HG03571 (cell line): ENCODE measurements around the gene CD34.
A peak's percentile ranks its signal among the peaks of the same experiment; 100 is the strongest.

Experiments used
- ATAC-seq: cut with Tn5 transposase; IDR thresholded peaks from one replicate; pipeline ENCODE4 v1.9.1; 2021; ENCODE audit not compliant: unreplicated experiment

CD34 gene

GRCh38 chr1:207901041-207901653 is 9.8 kb downstream of the CD34 start:
- no peak for ATAC-seq

DNA sequence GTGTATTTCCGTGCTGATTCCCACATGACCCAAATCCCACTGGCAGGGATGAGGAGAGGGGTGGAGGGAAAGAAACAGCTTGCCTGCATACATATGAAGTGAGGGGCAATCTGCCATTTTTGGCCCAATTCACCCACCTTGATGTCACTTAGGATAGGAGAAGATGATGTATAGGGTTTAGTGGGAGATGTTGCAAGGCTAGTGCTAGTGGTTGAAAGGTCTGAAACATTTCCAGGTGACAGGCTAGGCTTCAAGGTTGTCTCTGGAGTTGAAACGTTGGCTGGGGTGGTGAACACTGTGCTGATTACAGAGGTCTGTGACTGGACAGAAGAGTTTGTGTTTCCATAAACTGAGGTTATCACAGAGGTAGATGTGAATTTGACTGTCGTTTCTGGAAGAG is 12.1 kb downstream of the CD34 start:
- ATAC-seq = no peak

DNA sequence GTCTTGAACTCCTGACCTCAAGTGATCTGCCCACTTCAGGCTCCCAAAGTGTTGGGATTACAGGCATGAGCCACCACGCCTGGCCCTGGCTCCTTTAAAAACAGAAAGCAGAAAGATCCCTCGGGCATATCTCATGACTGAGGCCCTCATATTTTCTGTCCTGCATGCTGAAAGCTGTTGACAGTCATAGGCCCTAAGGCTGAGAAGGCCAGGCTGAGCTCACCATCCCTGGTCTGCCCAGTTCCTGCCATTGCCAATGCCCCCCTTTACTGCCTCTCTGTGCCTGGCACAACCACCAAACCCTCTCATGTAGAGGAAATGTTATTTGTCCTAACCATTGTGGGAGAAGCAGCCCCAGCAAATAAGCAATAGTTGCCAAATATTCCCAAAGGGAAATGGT is 12.7 kb downstream of the CD34 start:
- ATAC-seq = no peak

- no peak for ATAC-seq
Measured at GRCh38 chr1:207897188-207897587, 13.7 kb downstream of the CD34 start.

DNA sequence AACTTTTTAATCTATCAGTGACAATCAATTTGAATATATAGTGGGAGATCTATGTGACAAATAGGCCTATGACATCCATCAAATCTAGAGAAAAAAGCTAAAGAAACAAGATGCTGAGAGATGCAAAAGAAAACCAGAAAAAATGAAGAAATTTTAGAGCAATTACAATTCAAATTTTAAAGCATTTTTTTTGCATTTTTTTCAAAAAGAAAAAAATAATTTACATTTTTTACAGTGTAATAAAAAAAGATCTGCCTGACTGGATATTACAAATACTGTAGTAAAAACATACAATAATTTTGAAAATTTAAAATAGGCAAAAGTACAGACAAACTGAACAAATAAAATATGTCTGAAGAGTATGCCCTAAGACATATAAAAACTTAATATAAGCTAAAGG is 14.4 kb downstream of the CD34 start:
- ATAC-seq = no peak

DNA sequence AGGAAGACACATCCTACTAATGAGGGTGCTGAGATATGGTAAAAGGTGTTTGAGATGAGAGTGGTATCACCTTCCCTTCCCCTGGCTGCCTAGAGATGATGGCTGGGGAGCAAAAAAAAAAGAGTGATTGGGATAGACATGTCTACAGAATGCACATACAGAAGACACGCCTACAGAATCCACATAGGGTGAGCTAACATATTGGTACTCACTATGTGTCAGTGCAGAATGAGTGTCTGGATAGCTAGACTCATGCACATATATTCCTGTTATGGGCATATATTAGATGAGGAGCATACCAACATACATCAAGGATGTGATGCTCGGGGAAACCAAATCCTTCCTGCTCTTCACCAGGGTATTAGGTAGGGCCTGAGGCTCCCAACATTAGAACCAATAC is 16.2 kb downstream of the CD34 start:
- no peak for ATAC-seq

GRCh38 chr1:207893737-207894582 is 17.0 kb downstream of the CD34 start:
- ATAC-seq = no peak

DNA sequence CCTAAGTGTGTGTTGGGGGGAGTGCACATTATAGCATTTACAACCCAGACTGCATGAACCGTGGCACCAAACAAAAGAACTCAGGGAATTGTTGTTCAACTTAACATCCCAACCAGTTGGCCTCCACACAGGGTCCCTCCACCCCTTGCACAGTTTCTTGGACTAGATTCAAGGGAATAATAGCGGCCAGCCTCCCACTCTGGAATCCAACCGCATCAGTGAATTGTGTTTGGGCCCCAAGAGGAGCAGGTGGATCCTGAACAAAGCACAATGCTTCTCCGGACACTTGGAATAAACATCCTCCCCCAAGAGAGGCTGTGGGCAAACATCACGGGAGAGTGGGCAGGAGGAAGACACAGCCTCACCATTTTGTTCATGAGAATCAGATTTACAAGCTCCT is 18.2 kb downstream of the CD34 start:
- ATAC-seq = no peak

GRCh38 chr1:207891148-207891547 is 19.8 kb downstream of the CD34 start:
- no peak for ATAC-seq

GRCh38 chr1:207890136-207890738 is 20.7 kb downstream of the CD34 start:
- peak; percentile 43 for ATAC-seq

DNA sequence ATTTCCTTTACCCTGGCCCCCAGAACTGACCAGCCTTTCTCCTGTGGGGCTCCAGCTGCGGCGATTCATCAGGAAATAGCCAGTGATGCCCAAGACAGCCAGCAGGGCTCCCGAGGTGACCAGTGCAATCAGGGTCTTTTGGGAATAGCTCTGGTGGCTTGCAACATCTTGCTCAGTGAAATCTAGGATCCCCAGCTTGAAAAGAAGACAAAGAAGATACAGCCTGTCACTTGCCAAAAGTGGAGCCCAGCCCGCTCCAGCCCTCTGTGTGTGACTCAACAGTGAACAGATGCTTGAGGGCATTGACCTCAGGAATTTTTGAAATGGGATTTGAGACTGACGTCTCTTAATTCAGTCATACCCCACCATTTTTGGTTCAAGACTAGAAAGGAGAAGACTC is 22.3 kb downstream of the CD34 start:
- no peak for ATAC-seq

DNA sequence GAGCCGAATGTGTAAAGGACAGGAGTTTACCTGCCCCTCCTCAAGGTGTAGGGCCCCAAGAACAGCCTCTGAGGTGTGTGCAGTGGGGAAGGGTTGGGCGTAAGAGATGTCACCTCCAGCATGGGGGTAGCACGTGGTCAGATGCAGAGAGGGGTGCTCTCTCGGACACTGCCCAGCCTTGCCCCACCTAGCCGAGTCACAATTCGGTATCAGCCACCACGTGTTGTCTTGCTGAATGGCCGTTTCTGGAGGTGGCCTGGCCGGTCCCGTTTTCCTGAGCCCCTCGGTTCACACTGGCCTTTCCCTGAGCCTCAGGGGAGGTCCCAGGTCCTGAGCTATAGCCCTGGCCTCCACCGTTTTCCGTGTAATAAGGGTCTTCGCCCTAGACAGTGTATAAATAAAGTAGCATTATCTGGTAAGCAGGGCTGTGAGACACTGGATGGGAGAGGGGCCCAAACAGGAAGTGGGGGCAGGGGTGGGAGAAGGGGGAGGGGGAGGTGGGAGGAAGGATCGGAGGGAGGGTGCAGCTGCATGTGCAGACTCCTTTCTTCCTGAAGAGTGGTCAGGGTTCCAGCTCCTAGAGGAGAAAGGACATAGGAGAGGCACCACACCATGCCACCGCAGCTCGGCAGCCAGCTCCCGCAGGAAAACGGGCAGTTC is 23.3 kb downstream of the CD34 start:
- ATAC-seq = no peak

GRCh38 chr1:207886227-207886626 is 24.7 kb downstream of the CD34 start:
- no peak for ATAC-seq

DNA sequence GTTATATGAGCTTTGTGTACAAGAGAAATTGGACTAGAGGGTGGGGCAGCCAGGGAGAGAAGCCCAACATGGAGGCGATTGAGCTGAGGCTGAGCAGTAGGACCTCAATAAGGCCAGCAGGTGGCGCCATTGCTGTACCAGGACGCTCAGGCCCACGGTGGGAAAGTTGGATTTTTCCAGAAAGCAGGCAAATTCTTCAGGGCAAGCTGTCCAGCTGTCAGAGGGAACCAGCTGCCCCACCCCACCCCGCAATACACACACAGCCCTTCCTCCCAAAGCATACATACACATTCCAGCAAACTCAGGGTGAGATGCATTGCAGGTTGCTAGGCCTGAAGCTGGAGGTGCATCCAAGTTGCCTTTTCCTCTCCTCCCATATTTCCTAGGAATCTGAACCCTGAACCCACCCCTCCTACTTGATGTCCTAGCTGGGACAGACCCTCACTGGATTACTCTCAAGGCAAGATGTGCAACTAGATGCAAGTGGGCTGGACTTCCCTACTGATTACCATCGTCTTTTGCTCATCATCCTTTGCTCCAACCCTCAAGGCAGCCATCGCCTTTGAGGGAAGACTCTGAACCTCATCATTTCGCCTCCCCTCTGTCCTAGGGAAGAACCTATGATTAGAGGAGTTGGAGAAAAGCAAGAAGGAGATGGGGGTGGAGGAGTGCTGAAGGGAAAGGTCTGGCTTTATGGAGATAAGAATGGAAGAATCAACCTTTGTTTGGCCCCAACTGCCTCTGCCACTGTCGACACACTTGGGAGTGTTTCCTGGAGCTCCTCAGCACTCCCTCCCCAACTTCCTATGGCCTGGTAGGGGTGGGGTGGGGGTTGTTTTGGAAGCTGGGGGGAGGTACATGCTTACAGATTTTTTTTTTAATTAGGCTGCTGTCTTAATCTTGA is 25.5 kb downstream of the CD34 start:
- ATAC-seq = no peak

GRCh38 chr1:207884266-207885029 is 26.5 kb downstream of the CD34 start:
- ATAC-seq = no peak

GRCh38 chr1:207883660-207884250 is 27.2 kb downstream of the CD34 start:
- no peak for ATAC-seq

GRCh38 chr1:207883104-207883651 is 27.7 kb downstream of the CD34 start:
- ATAC-seq = no peak

GRCh38 chr1:207882692-207883091 is 28.2 kb downstream of the CD34 start:
- no peak for ATAC-seq

GRCh38 chr1:207878939-207879338 is 32.0 kb downstream of the CD34 start:
- ATAC-seq = no peak
